Activated naive CD8-positive, alpha-beta T cell treated with anti-CD3 and anti-CD28 coated beads, Interleukin-2, amount 10 ng/mL, durations not matched to agents 7 days and 5 days (primary cell): ENCODE results near the gene SCML1. TPM values are rescaled to one million over a fixed set of nuclear protein-coding genes. Genes with fewer than 3 reads are reported as not detected.
"Not testable (repeated sequence)": the region's sequence is repeated elsewhere in the genome, so short reads cannot be mapped to it uniquely, and the experiment has no call there.

Source experiments
- ATAC-seq: fragments of 150-1000 bp; cut with Tn5 transposase; one replicate; pipeline ENCODE4 v1.10.0; 2021; ENCODE audit warnings: low read depth, moderate library complexity
- POLR2A ChIA-PET: fragments of 350-600 bp; sonication (Branson Sonifier 250); formaldehyde crosslinking; loops from one replicate; lab custom pipeline; 2021; ENCODE audit warnings: antibody characterized with exemption; lab: Charles Lee
- DNase-seq: peaks from one replicate; pipeline ENCODE4 v3.0.0; 2021
- H3K27ac Mint-ChIP-seq: one replicate; pipeline ENCODE4 v1.8.0; 2022; ENCODE audit warnings: mild to moderate bottlenecking, mixed read lengths
- H3K27me3 Mint-ChIP-seq: one replicate; pipeline ENCODE4 v1.8.0; 2022; ENCODE audit warnings: mild to moderate bottlenecking, moderate library complexity, mixed read lengths
- H3K36me3 Mint-ChIP-seq: one replicate; pipeline ENCODE4 v1.8.0; 2021; ENCODE audit warnings: mild to moderate bottlenecking, mixed read lengths
- H3K4me1 Mint-ChIP-seq: one replicate; pipeline ENCODE4 v1.8.0; 2021; ENCODE audit warnings: mixed read lengths
- H3K4me3 Mint-ChIP-seq: one replicate; pipeline ENCODE4 v1.8.0; 2022; ENCODE audit warnings: mild to moderate bottlenecking, moderate library complexity, mixed read lengths
- H3K9me3 Mint-ChIP-seq: one replicate; pipeline ENCODE4 v1.8.0; 2021; ENCODE audit warnings: mixed read lengths
- total RNA-seq, 2 experiments: library from RNA; stranded (reverse); gene quantifications; one replicate each; pipeline ENCODE4 v1.2.3, GENCODE V29; 2021

SCML1 gene
- total RNA-seq, 2 experiments from 2014 or later, result 6.6 to 6.8 TPM

- DNase-seq, POLR2A ChIA-PET, H3K36me3 Mint-ChIP-seq, H3K9me3 Mint-ChIP-seq, H3K4me1 Mint-ChIP-seq, H3K4me3 Mint-ChIP-seq, ATAC-seq, H3K27ac Mint-ChIP-seq, H3K27me3 Mint-ChIP-seq: not testable (repeated sequence)
Measured at GRCh38 chrX:17786554-17787347, 49.5 kb downstream of the SCML1 start.

GRCh38 chrX:17787557-17787956 lies 50.3 kb downstream of the SCML1 start:
- Mint-ChIP-seq H3K27ac (no peak overlapping the region), H3K4me1 (no peaks in the 10 kb centered on the region), H3K27me3 (peaks cover under 1% of the 10 kb centered on the region), H3K9me3 (no peaks in the 10 kb centered on the region), H3K4me3 (no peak overlapping the region), H3K36me3 (no peaks in the 10 kb centered on the region)
- POLR2A ChIA-PET, result no interaction called here
- ATAC-seq, result no peak
- DNase-seq, result no peak

- Mint-ChIP-seq H3K27me3 (peaks cover 2% of the 10 kb centered on the region), H3K27ac (no peak overlapping the region), H3K4me1 (no peaks in the 10 kb centered on the region), H3K9me3 (no peaks in the 10 kb centered on the region), H3K36me3 (no peaks in the 10 kb centered on the region), H3K4me3 (no peak overlapping the region)
- peak; percentile 48 for DNase-seq
- POLR2A ChIA-PET, result no interaction called here
- ATAC-seq, result no peak
Measured at GRCh38 chrX:17788439-17788838, 51.1 kb downstream of the SCML1 start.

GRCh38 chrX:17788956-17789562 lies 51.8 kb downstream of the SCML1 start:
- H3K27me3 Mint-ChIP-seq, result peaks cover 2% of the 10 kb centered on the region
- POLR2A ChIA-PET, result no interaction called here
- no peak for DNase-seq
- H3K9me3 Mint-ChIP-seq, result no peaks in the 10 kb centered on the region
- no peaks in the 10 kb centered on the region for H3K4me1 Mint-ChIP-seq
- H3K27ac Mint-ChIP-seq, result no peak overlapping the region
- H3K4me3 Mint-ChIP-seq, result no peak overlapping the region
- no peaks in the 10 kb centered on the region for H3K36me3 Mint-ChIP-seq
- ATAC-seq, result no peak

- Mint-ChIP-seq H3K4me3 (no peak overlapping the region), H3K4me1 (no peaks in the 10 kb centered on the region), H3K9me3 (no peaks in the 10 kb centered on the region), H3K27ac (no peak overlapping the region), H3K36me3 (no peaks in the 10 kb centered on the region), H3K27me3 (peaks cover 2% of the 10 kb centered on the region)
- POLR2A ChIA-PET, result no interaction called here
- DNase-seq (no peak), ATAC-seq (no peak)
Measured at GRCh38 chrX:17792826-17793225, 55.5 kb downstream of the SCML1 start.

- ATAC-seq (no peak), DNase-seq (no peak)
- no peak overlapping the region for H3K4me3 Mint-ChIP-seq
- H3K4me1 Mint-ChIP-seq, result peaks cover 2% of the 10 kb centered on the region
- H3K27me3 Mint-ChIP-seq, result no peaks in the 10 kb centered on the region
- no peaks in the 10 kb centered on the region for H3K36me3 Mint-ChIP-seq
- no peaks in the 10 kb centered on the region for H3K9me3 Mint-ChIP-seq
- no peak overlapping the region for H3K27ac Mint-ChIP-seq
- POLR2A ChIA-PET, result no interaction called here
Measured at GRCh38 chrX:17798921-17799320, 61.6 kb downstream of the SCML1 start.

GRCh38 chrX:17801431-17801830 lies 64.1 kb downstream of the SCML1 start:
- H3K9me3 Mint-ChIP-seq, result no peaks in the 10 kb centered on the region
- POLR2A ChIA-PET, result no interaction called here
- no peaks in the 10 kb centered on the region for H3K36me3 Mint-ChIP-seq
- H3K4me3 Mint-ChIP-seq, result no peak overlapping the region
- H3K27ac Mint-ChIP-seq, result no peak overlapping the region
- ATAC-seq, result no peak
- H3K4me1 Mint-ChIP-seq, result peaks cover 2% of the 10 kb centered on the region
- no peaks in the 10 kb centered on the region for H3K27me3 Mint-ChIP-seq
- DNase-seq, result no peak

GRCh38 chrX:17802756-17803155 lies 65.5 kb downstream of the SCML1 start:
- no peak for DNase-seq
- Mint-ChIP-seq H3K4me3 (no peak overlapping the region), H3K9me3 (no peaks in the 10 kb centered on the region), H3K27me3 (no peaks in the 10 kb centered on the region), H3K27ac (no peak overlapping the region), H3K4me1 (peaks cover 2% of the 10 kb centered on the region), H3K36me3 (no peaks in the 10 kb centered on the region)
- POLR2A ChIA-PET, result no interaction called here
- no peak for ATAC-seq

- Mint-ChIP-seq H3K9me3 (no peaks in the 10 kb centered on the region), H3K36me3 (no peaks in the 10 kb centered on the region), H3K27ac (no peak overlapping the region), H3K27me3 (no peaks in the 10 kb centered on the region), H3K4me1 (no peaks in the 10 kb centered on the region), H3K4me3 (no peak overlapping the region)
- DNase-seq, result no peak
- POLR2A ChIA-PET, result no interaction called here
- ATAC-seq, result no peak
Measured at GRCh38 chrX:17803449-17803848, 66.2 kb downstream of the SCML1 start.

Other genes with a start within 250 kb of the SCML1 start
- not detected for gene RAI2, start 123.8 kb downstream of the SCML1 start, total RNA-seq